GM10266 (cell line): ENCODE results near the gene NAT8L.

Experiments
- DNase-seq: peaks from one replicate; pipeline ENCODE4 v3.0.0; 2012; ENCODE audit errors: extremely low spot score
- CTCF ChIP-seq: IDR thresholded peaks from 2 replicates; pipeline ENCODE4 v1.5.1; 2012; ENCODE audit warnings: mild to moderate bottlenecking, low read depth; ENCODE audit not compliant: control insufficient read depth, insufficient read depth; ENCODE audit errors: missing control alignments

The NAT8L gene

GRCh38 chr4:2036327-2036726 lies 22.8 kb upstream of the NAT8L start:
- no peak for TF ChIP-seq CTCF
- DNase-seq: no peak

- TF ChIP-seq CTCF: no peak
- no peak for DNase-seq
Observed at GRCh38 chr4:2036866-2037265, 22.3 kb upstream of the NAT8L start.

- TF ChIP-seq CTCF: no peak
- no peak for DNase-seq
Observed at GRCh38 chr4:2040391-2041238, 18.5 kb upstream of the NAT8L start.

GRCh38 chr4:2041239-2042130 lies 17.6 kb upstream of the NAT8L start:
- no peak for TF ChIP-seq CTCF
- DNase-seq: peak; percentile 98

- peak; percentile 81 for DNase-seq
- peak; percentile 18 for TF ChIP-seq CTCF
Observed at GRCh38 chr4:2042204-2042946, 16.8 kb upstream of the NAT8L start.

- no peak for DNase-seq
- TF ChIP-seq CTCF: no peak
Observed at GRCh38 chr4:2042947-2043395, 16.2 kb upstream of the NAT8L start.
